Stimulated activated CD8-positive, alpha-beta memory T cell treated with anti-CD3 and anti-CD28 coated beads, Interleukin-4, amount 100 ng/mL, for 48 hours (primary cell): ENCODE measurements around the gene DPAGT1.
"Not testable (repeated sequence)": the region's sequence is repeated elsewhere in the genome, so short reads cannot be mapped to it uniquely, and the experiment has no call there.

Experiments
- DNase-seq: peaks from one replicate; pipeline ENCODE4 v3.0.0-alpha.2; 2020

The DPAGT1 gene

DNA sequence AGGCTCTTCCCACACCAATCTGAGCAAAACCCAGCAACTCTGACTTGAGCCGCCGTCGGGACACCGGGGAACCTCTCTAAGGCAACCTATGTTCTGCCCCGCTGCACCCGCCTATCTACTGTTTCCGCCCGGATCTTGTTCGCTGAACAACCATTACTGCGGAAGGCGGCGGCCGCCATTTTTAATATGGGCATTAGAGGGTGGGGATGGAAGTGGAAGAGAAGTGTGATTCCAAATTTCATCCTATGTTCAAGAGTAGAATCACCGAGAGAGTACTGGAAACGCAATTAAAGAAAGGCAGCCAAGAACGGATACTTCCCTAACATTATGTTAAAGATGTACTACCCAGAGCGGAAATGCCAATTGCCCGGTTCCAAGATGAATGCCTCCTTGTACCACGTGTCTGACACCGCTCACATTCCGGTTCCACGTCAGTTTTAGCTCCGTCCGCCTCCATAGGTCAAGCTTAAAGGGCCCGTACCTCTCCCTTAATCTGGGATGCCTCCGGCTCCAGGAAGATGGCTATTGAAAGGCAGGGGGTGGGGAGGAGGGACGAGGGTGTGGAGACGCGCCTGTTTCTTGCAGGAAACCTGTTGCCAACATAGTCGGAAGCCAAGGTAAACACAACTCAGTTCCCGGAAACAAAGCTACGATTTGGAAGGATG lies at the start of gene DPAGT1:
Gene DPAGT1 (minus strand): TSS at position 95 of the 665 bp plus-strand sequence. CDS start 198 bp downstream, outside the sequence.
- DNase-seq = peak; percentile 90

GRCh38 chr11:119149786-119150275 lies 48.2 kb upstream of the DPAGT1 start:
- no peak for DNase-seq

DNA sequence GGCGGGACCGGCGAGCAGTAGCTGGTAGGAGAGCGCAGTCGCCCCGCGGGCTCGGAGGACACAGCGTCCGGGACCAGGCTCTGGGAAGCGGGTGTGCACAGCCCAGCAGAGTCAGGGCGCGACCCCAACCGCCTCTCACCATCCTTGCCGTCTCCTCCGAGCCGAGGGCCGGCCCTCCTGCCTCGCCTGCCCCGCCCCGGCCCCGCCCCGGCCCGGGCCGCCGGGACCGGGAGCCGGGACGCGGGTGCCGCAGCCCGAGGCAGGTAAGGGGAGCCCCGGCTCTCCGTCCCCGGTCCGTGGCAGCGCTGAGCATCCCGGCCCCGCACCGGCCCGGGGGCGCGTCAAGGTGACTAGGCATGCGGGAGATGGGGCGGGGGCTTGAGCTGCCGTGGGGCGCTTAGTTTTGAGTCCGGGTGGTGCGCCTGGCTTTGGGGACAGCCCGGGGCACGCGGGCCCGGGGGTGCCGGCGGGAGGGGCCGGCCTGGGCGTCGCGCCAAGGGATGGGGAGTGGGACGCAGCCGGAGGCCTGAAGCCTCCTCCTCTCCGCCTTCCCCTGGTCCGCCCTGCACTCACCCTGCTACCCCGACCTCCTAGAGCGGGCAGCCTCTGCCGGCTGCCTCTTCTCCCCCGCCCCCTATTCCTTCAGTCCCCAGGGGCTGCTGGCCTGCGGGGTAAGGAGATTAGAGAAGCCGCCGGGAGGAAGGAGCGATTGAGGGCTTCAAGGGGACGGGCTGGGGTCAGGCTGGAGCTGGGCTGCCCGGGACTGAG lies 47.5 kb upstream of the DPAGT1 start, which contains the start of gene ABCG4:
Gene ABCG4 (plus strand): TSS at position 35 of the 768 bp plus-strand sequence. CDS start 914 bp downstream, outside the sequence.
- peak; percentile 47 for DNase-seq

DNA sequence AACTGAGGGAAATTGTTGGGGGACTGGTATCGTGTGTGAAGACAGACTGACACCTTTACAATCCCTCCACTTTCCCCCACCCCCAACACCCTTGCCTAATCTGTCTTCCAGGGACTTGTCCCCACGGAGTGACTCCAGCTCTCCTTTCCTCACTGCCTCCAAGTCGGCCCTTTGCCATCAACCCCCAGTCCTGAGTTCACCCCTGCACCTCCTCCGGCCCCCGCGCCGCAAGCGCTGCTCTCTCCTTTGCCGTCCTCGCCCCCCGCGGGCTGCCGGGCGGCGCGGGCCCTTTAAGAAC lies 47.0 kb upstream of the DPAGT1 start:
- DNase-seq = no peak

- DNase-seq = no peak
Observed at GRCh38 chr11:119147604-119148333, 46.1 kb upstream of the DPAGT1 start.

GRCh38 chr11:119145551-119145950 lies 43.9 kb upstream of the DPAGT1 start:
- DNase-seq = no peak

DNA sequence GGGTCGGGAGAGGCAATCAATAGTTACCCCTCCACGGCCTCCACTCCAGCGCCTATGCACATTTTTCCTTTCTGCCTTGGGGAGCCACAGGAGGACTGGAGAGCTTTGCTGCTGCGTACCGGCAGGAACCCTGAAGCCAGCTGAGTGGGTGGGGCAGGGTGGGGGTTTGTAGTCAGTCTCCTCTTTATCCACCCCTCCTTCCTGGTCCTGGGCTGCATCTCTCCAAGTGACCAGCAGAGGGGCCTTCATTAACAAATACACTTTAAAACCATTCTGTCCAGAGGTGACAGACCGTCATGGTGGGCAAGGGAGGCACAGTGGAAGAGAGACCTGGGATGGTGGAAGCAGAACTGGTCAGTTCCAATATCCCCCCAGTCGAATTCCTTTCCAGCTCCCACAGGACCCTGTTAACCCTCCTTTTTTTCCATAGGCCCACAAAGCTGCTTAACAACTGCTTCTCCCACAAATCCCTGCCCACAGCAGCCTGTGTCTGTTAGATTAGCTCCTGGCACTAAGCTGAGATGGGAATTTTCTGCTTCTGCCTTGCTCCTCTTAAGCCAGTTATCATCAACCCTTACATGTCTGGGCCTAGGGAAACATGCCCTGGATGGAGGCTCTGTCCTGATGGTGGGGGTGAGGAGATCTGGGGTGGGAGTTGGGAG lies 43.3 kb upstream of the DPAGT1 start:
- peak; percentile 38 for DNase-seq

DNA sequence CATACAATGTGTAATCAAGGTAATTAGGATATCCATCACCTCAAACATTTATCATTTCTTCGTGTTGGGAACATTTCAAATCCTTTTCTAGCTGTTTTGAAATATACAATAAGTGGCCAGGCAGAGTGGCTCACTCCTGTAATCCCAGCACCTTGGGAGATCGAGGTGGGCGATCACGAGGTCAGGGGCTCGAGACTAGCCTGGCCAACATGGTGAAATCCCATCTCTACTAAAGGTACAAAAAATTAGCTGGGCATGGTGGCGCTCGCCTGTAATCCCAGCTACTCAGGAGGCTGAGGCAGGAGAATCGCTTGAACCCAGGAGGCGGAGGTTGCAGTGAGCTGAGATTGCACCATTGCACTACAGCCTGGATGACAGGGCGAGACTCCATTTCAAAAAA lies 37.6 kb upstream of the DPAGT1 start:
- not testable (repeated sequence) for DNase-seq

DNA sequence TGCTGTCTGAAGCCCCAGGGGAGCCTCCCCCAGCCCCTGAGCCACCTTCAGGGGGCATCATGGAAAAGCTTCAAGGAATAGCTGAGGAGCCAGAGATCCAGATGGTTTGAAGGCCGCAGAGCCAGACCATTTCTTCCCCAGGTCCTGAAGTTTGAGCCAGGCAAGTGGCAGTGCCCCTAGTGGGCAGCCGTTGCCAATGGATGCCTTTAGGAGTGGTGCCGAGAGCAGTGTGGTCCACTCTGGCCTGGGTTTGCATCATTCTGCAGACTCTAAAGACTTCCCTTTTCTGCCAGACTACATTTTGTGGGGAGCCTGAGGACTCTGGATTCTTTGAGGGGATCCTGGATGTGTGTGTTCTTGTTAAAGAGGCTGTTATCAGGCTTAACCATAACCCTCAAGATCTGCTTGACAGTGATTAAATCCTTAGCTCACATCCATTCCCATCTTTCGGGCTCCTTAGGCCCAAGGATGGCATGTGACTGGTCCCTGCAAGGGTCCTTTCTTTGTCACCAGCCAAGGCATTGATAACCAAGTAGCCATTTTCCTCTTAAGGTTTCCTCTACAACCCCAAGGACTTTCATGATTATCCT lies 32.8 kb upstream of the DPAGT1 start:
- no peak for DNase-seq

GRCh38 chr11:119130662-119131061 lies 29.0 kb upstream of the DPAGT1 start:
- no peak for DNase-seq

- DNase-seq = no peak
Observed at GRCh38 chr11:119126675-119127268, 25.1 kb upstream of the DPAGT1 start.

DNA sequence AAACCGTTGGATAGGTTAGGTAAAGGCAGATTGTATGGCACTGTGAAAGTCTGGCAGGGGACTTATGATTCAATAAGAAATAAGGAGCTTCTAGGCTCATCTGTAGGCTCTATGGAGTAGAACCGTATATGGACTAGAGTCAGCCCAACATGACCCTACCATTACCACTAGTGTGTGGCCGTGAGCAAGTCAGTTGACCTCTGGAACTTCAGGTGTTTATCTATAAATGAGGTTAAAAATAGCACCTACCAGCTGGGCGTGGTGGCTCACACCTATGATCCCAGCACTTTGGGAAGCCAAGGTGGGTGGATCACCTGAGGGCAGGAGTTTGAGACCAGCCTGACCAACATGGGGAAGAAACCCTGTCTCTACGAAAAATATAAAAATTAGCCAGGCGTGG lies 24.2 kb upstream of the DPAGT1 start:
- DNase-seq = no peak

DNA sequence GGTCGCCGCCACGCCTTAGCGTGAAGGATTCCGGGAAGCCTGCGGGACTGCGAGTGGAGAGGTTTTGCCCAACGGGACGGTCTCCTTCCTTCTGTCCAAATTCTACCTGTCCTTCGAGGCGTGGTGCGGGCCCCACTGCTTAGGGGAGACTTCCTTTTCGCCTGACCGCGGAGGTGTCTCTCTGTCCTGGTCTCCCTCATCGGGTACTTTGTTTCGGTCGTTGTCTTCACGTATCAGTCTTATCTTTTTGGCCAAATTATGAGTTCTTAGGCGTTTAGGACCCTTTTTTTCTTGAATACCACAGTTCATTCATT lies 20.1 kb upstream of the DPAGT1 start:
- DNase-seq = no peak

DNA sequence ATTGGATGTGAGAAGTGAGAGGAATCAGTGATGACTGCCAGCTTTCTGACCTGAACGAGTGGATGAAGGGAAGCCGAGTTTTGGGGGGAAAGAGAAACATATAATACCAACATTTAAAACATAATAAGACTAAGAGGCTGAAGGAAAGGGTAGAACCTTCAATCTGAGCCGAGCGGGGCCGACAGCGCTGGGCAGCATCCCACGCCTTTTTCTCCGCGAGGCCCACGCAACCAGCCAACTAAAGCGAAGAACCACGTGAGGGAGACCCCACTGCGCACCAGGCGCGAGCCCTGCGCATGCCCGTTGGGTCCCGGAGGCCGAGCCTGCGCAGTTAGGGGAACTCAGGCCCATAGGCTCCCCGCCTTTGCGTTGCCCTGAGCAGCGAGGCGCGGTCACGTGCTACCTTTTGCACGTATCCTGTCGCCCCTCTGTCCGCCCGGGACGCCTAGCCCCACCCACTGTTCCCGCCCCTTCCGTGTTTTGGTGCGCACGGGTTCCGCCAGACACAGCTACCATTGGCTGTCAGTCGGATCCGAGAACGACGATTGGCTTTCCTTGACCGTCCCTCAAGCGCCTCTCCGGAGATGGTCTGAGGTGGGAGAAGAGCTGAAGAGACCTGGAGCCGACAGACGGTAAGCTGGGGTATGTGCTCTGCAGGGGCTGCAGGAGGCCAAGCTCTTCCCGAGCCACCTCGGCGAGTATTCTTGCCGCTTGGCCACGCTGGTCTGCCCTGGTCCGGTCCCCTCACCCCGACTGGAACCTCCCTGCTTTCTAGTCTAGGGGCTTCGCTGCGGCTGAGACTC lies 19.6 kb upstream of the DPAGT1 start, which contains the start of gene HINFP:
Gene HINFP (plus strand): TSS at position 573 of the 803 bp plus-strand sequence. CDS start 5,365 bp downstream, outside the sequence.
- DNase-seq = peak; percentile 100

DNA sequence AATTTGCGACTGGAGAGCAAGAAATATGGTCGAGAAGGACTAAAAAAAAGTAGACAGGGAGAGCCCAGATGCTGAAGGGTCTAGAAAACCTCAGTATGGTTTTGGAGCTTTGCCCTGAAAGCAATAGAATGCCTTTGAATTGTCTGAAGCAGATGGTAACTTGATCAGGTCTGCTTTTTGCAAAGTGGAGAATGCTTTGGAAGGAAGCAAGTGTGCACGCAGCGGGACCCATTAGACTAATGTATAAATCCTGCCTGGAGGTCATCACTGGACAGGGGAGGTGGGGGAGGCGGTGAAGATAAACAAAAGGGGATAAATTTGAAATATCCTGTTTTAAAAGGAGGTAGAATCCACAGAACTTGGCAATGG lies 19.0 kb upstream of the DPAGT1 start:
- no peak for DNase-seq

DNA sequence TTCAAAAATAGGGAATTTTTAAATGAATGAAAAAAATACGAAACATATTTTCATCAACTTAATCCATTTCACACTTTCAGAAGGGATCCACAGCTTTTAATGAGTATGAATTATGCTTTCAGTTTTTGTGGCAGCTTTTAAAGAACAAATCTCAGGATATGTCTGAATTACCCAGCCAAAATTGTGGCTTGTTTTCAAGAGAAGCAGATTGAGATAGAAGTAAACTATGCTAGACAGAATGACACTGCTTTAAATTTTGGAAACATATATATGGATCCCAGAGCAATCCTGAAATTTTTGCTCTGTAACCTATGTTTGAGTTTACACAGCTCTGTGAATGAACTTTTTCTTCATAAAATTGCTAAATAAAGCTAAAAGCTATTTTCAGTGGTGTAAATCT lies 17.3 kb upstream of the DPAGT1 start:
- no peak for DNase-seq

DNA sequence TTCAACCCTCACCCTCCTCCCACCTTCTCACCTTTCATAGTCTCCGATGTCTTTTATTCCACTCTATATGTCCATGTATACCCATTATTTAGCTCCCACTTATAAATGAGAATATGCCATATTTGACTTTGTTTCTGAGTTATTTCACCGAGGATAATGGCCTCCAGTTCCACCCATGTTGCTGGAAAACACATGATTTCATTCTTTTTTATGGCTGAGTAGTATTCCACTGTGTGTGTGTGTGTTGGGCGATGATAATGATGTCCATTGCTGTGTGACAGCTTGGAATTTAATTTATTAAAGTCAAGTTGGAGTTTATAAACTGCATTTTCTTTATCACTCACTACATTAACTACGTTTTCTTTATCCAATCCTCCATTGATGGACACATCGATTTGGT lies 16.6 kb upstream of the DPAGT1 start:
- no peak for DNase-seq

GRCh38 chr11:119117004-119117706 lies 15.5 kb upstream of the DPAGT1 start:
- no peak for DNase-seq

GRCh38 chr11:119116601-119117000 lies 14.9 kb upstream of the DPAGT1 start:
- DNase-seq = no peak

DNA sequence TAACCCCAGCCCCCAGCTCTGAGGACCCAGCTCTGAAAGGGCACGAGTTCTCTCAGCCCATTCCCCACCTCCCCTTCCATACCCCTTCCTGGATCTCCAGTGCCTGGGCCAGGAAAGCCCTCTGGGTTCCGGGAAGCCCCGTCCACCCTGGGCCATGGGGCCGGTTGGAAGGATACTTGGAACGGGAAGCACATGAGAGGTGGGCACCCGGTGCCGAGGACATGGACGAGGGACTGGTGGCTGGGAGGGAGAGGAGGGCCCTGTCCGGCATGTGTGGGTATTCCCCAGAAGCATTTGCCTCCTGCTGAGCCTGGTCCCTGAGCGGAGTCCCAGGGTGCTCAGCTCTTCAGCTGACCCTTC lies 14.6 kb upstream of the DPAGT1 start:
- DNase-seq = no peak
